Measurements from ENCODE around the gene RNU1-1. TPM values are rescaled to one million over a fixed set of nuclear protein-coding genes. Genes with fewer than 3 reads are reported as not detected.
"Not testable (repeated sequence)": the region's sequence is repeated elsewhere in the genome, so short reads cannot be mapped to it uniquely, and the experiment has no call there.

The RNU1-1 gene
- total and polyA plus RNA-seq, 4 donors, result under 0.01 to 3,134 TPM; not detected in 2

DNA sequence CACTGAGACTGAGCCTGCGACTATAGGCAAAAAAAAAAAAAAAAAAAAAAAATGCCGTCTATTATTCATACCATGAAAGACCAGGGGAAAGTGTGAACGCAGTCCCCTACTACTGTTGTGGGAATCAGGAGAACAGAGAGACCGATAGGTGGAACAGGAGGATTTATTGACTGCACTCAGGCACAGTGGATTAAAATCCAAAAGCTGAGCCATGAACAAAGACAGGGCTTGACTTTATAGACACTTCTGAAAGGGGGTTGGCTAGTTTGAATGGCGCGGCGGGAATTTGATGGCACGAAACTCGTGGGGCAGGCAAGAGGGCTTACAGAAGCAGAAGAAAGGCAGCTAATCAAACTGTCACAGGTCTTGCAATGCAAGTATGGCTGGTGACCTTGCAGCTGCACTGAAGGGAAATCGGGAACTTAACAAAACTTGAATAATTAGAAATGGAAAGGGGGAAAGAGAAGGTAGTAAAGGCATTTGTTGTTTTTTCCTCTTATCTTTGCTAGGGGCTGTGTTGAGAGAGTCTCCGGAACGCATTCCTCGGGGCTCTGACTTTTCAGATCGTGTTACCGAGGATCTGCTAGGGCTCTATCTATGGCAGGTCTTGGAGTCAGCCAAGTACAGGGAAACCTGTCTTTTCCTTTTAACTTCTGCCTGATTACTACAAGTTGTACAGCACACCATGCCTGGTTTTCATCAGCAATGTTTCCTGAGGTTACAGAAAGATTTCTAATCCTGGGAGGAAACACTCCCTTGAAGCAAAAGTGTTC, 7.5 kb downstream of the RNU1-1 start:
- H3K27me3 ChIP-seq (ENCODE audit: control insufficient read depth in 3 of 3, insufficient read depth in 3 of 3, low read length in 2 of 3); H3K9ac ChIP-seq (ENCODE audit: insufficient read depth in 1 of 2, low read length in 2 of 2); H3K27ac ChIP-seq (ENCODE audit: low read depth in 1 of 2, low read length in 1 of 2); DNase-seq; H3K4me3 ChIP-seq; H3K9me3 ChIP-seq (ENCODE audit: control insufficient read depth in 4 of 4, insufficient read depth in 3 of 4, low read length in 3 of 4); ATAC-seq (ENCODE audit: insufficient read depth, low FRiP score); H3K4me1 ChIP-seq (ENCODE audit: control insufficient read depth in 5 of 5, insufficient read depth in 5 of 5, low read length in 5 of 5); H3K36me3 ChIP-seq (ENCODE audit: control insufficient read depth in 4 of 4, insufficient read depth in 4 of 4, low read length in 4 of 4): not testable (repeated sequence)
- WGBS, 2 donors, result 73 to 81% methylated on average over 14 to 15 of the region's 15 CpGs

GRCh38 chr1:16505870-16506269, 8.2 kb downstream of the RNU1-1 start:
- H3K27ac ChIP-seq (ENCODE audit: low read depth in 1 of 2, low read length in 1 of 2); DNase-seq; H3K36me3 ChIP-seq (ENCODE audit: control insufficient read depth in 4 of 4, insufficient read depth in 4 of 4, low read length in 4 of 4); H3K27me3 ChIP-seq (ENCODE audit: control insufficient read depth in 3 of 3, insufficient read depth in 3 of 3, low read length in 2 of 3); H3K4me3 ChIP-seq; H3K4me1 ChIP-seq (ENCODE audit: control insufficient read depth in 5 of 5, insufficient read depth in 5 of 5, low read length in 5 of 5); H3K9me3 ChIP-seq (ENCODE audit: control insufficient read depth in 4 of 4, insufficient read depth in 3 of 4, low read length in 3 of 4); H3K9ac ChIP-seq (ENCODE audit: insufficient read depth in 1 of 2, low read length in 2 of 2); ATAC-seq (ENCODE audit: insufficient read depth, low FRiP score): not testable (repeated sequence)
- 94% methylated on average over 2 of the region's 2 CpGs for WGBS, 2 donors

DNA sequence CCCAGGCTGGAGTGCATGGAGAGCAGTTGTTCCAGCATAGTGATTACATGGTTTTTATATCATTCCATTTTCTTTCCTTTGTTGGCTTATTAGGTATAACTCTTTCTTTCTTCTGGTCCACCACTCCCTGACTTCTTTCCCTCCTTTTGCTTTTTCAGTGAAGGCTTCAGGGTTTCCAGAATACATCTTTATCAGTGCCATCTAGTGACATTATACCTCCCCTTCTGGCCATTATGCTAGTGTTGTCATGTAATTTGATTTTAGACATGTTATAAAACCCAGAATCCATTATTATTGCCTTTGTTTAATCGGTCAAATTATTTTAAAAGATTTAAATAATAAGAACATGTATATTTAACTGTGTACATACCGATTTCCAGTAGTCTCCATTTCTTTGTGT, 10.6 kb downstream of the RNU1-1 start:
- peaks cover 0 to under 1% (median 0%) of the 10 kb centered on the region in 5 donors for H3K4me1 ChIP-seq (ENCODE audit: control insufficient read depth in 5 of 5, insufficient read depth in 5 of 5, low read length in 5 of 5)
- DNase-seq (no peak), ATAC-seq (ENCODE audit: insufficient read depth, low FRiP score) (no peak)
- no peaks in the 10 kb centered on the region for H3K36me3 ChIP-seq (ENCODE audit: control insufficient read depth in 4 of 4, insufficient read depth in 4 of 4, low read length in 4 of 4)
- H3K9me3 ChIP-seq (ENCODE audit: control insufficient read depth in 4 of 4, insufficient read depth in 3 of 4, low read length in 3 of 4), result peaks cover 0 to 2% (median 0%) of the 10 kb centered on the region in 4 donors
- no peak overlapping the region for H3K27ac ChIP-seq (ENCODE audit: low read depth in 1 of 2, low read length in 1 of 2)
- no peak for TF ChIP-seq CTCF (IDR thresholded peaks at IDR 0.05; ENCODE audit: control extremely low read depth, extremely low read depth)
- H3K27me3 ChIP-seq (ENCODE audit: control insufficient read depth in 3 of 3, insufficient read depth in 3 of 3, low read length in 2 of 3), result no peaks in the 10 kb centered on the region
- no peak overlapping the region for H3K4me3 ChIP-seq
- no peak overlapping the region for H3K9ac ChIP-seq (ENCODE audit: insufficient read depth in 1 of 2, low read length in 2 of 2)
- 87 to 89% methylated on average over 2 of the region's 2 CpGs for WGBS, 2 donors

GRCh38 chr1:16501446-16501845, 12.6 kb downstream of the RNU1-1 start:
- 80% methylated on average over 8 of the region's 8 CpGs for WGBS, 2 donors
- H3K4me1 ChIP-seq (ENCODE audit: control insufficient read depth in 5 of 5, insufficient read depth in 5 of 5, low read length in 5 of 5); ATAC-seq (ENCODE audit: insufficient read depth, low FRiP score); H3K9me3 ChIP-seq (ENCODE audit: control insufficient read depth in 4 of 4, insufficient read depth in 3 of 4, low read length in 3 of 4); H3K9ac ChIP-seq (ENCODE audit: insufficient read depth in 1 of 2, low read length in 2 of 2); H3K4me3 ChIP-seq; H3K36me3 ChIP-seq (ENCODE audit: control insufficient read depth in 4 of 4, insufficient read depth in 4 of 4, low read length in 4 of 4); H3K27me3 ChIP-seq (ENCODE audit: control insufficient read depth in 3 of 3, insufficient read depth in 3 of 3, low read length in 2 of 3); DNase-seq; H3K27ac ChIP-seq (ENCODE audit: low read depth in 1 of 2, low read length in 1 of 2): not testable (repeated sequence)

DNA sequence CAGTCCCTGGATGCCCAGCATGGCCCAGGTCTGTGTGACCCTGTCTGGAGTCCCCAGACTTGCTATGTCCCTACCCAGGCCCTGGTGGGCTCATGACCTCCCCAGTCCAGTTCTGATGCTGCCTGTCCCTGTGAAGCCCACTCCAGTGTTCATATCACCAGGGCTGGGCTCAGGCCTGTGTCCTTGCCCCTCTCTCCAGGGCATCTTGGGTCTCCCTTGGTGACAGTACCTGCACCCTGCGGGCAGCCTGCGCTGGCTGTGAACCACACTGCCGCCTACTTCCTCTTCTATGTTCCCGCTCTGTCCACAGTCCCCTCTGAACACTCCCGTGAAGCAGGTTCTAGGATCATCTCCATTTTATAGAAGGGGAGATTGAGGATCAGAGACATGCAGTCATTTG, 13.1 kb downstream of the RNU1-1 start:
- not testable (repeated sequence) for H3K4me1 ChIP-seq (ENCODE audit: control insufficient read depth in 5 of 5, insufficient read depth in 5 of 5, low read length in 5 of 5); ATAC-seq (ENCODE audit: insufficient read depth, low FRiP score); DNase-seq; H3K9ac ChIP-seq (ENCODE audit: insufficient read depth in 1 of 2, low read length in 2 of 2); H3K36me3 ChIP-seq (ENCODE audit: control insufficient read depth in 4 of 4, insufficient read depth in 4 of 4, low read length in 4 of 4); H3K4me3 ChIP-seq; H3K27me3 ChIP-seq (ENCODE audit: control insufficient read depth in 3 of 3, insufficient read depth in 3 of 3, low read length in 2 of 3); H3K27ac ChIP-seq (ENCODE audit: low read depth in 1 of 2, low read length in 1 of 2); H3K9me3 ChIP-seq (ENCODE audit: control insufficient read depth in 4 of 4, insufficient read depth in 3 of 4, low read length in 3 of 4)
- WGBS, 2 donors, result 60 to 67% methylated on average over 5 of the region's 5 CpGs

DNA sequence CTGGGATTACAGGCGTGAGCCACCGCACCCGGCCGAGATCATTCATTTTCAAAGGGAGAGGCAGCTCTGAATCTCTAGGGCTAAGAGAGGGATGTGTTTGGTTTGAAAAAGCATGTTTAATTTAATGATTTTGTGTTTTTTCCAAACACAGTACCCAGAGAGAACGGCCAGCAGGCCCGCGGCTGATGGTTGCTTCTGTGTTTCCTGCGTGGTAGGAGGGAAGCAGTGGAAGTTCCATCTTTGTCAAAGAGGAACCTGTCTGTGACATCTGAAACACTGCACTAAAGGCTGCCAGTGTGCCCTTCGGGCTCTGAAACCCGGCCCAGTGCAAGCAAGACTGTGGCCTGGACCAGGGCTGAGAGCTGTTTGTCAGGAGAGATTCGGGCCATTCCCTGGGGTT, 13.6 kb downstream of the RNU1-1 start:
- not testable (repeated sequence) for DNase-seq; H3K27ac ChIP-seq (ENCODE audit: low read depth in 1 of 2, low read length in 1 of 2); H3K9ac ChIP-seq (ENCODE audit: insufficient read depth in 1 of 2, low read length in 2 of 2); H3K4me3 ChIP-seq; H3K9me3 ChIP-seq (ENCODE audit: control insufficient read depth in 4 of 4, insufficient read depth in 3 of 4, low read length in 3 of 4); H3K27me3 ChIP-seq (ENCODE audit: control insufficient read depth in 3 of 3, insufficient read depth in 3 of 3, low read length in 2 of 3); H3K4me1 ChIP-seq (ENCODE audit: control insufficient read depth in 5 of 5, insufficient read depth in 5 of 5, low read length in 5 of 5); H3K36me3 ChIP-seq (ENCODE audit: control insufficient read depth in 4 of 4, insufficient read depth in 4 of 4, low read length in 4 of 4); ATAC-seq (ENCODE audit: insufficient read depth, low FRiP score)
- 58 to 80% methylated on average over 11 of the region's 11 CpGs for WGBS, 2 donors
